SK-N-SH (cell line): ENCODE results near the gene JADE2. TPM values are rescaled to one million over a fixed set of nuclear protein-coding genes. Genes with fewer than 3 reads are reported as not detected.

ENCODE experiments used
- CTCF ChIA-PET: fragments of 300-600, 350-600 bp; formaldehyde crosslinking; extraction: SDS; loops from one replicate; lab custom pipeline; 2021; lab: Yijun Ruan, JAX
- POLR2A ChIA-PET: fragments of 350-600 bp; sonication (Branson Sonifier 250); formaldehyde crosslinking; extraction: SDS; loops from one replicate; lab custom pipeline; 2020; ENCODE audit warnings: antibody characterized with exemption, inconsistent platforms; lab: Yijun Ruan, JAX
- DNase-seq: peaks from one replicate; pipeline ENCODE4 v3.0.0; 2012
- H2AFZ ChIP-seq: fragments of 200-600 bp; sonication (generic); 2 replicates; pipeline ENCODE4 v1.8.1; 2016; ENCODE audit warnings: antibody characterized with exemption, mild to moderate bottlenecking, low read depth
- H3F3A ChIP-seq: fragments of 200-600 bp; sonication (generic); replicated peaks from 2 replicates; pipeline ENCODE3; 2016; ENCODE audit warnings: antibody characterized with exemption, mild to moderate bottlenecking; ENCODE audit not compliant: insufficient read depth
- H3K27ac ChIP-seq, 2 experiments: fragments of 200-500 bp in 1 of 2; fragments of 200-600 bp in 1 of 2; sonication (Bioruptor generic) in 1 of 2; sonication (generic), shearing (Covaris generic) in 1 of 2; 2 replicates each; pipeline versions ENCODE4 v1.5.1 to v1.6.1; 2014 to 2016; ENCODE audit warnings: low read depth in 2 of 2, inconsistent platforms in 1 of 2, low read length in 1 of 2, mild to moderate bottlenecking in 1 of 2, mixed read lengths in 1 of 2
- H3K27me3 ChIP-seq: fragments of 200-600 bp; sonication (generic), shearing (Covaris generic); 2 replicates; pipeline ENCODE4 v1.6.1; 2016; ENCODE audit warnings: mixed run types; ENCODE audit not compliant: insufficient read depth
- H3K36me3 ChIP-seq, 2 experiments: fragments of 200-500 bp in 1 of 2; fragments of 200-600 bp in 1 of 2; sonication (Bioruptor generic) in 1 of 2; sonication (generic) in 1 of 2; replicated peaks in 1 of 2; 2 replicates each; pipeline versions ENCODE3 to v1.5.1; 2014 to 2016; ENCODE audit warnings: low read length in 1 of 2, mild to moderate bottlenecking in 1 of 2; ENCODE audit not compliant: insufficient read depth in 2 of 2, control insufficient read depth in 1 of 2
- H3K4me1 ChIP-seq, 2 experiments: fragments of 200-500 bp in 1 of 2; fragments of 200-600 bp in 1 of 2; sonication (Bioruptor generic) in 1 of 2; sonication (generic), shearing (Covaris generic) in 1 of 2; 2 replicates each; pipeline versions ENCODE4 v1.5.1 to v1.6.1; 2014 to 2016; ENCODE audit warnings: low read depth in 1 of 2, low read length in 1 of 2, mixed run types in 1 of 2; ENCODE audit not compliant: insufficient read depth in 2 of 2, control insufficient read depth in 1 of 2
- H3K4me2 ChIP-seq: fragments of 200-600 bp; sonication (generic), shearing (Covaris generic); 2 replicates; pipeline ENCODE4 v1.6.1; 2017; ENCODE audit warnings: mixed run types
- H3K4me3 ChIP-seq, 2 experiments: fragments of 200-500 bp in 1 of 2; fragments of 200-600 bp in 1 of 2; sonication (Bioruptor generic) in 1 of 2; sonication (generic), shearing (Covaris generic) in 1 of 2; 2 replicates each; pipeline versions ENCODE4 v1.5.1 to v1.8.1; 2014 to 2016; ENCODE audit warnings: low read depth in 2 of 2, inconsistent platforms in 1 of 2, low read length in 1 of 2, mild to moderate bottlenecking in 1 of 2, mixed read lengths in 1 of 2, moderate library complexity in 1 of 2
- H3K79me2 ChIP-seq: fragments of 200-600 bp; sonication (generic); 2 replicates; pipeline ENCODE4 v1.8.1; 2017; ENCODE audit warnings: mild to moderate bottlenecking; ENCODE audit not compliant: insufficient read depth
- H3K9ac ChIP-seq: fragments of 200-600 bp; sonication (generic); 2 replicates; pipeline ENCODE4 v1.6.1; 2017; ENCODE audit warnings: mixed run types
- H3K9me2 ChIP-seq: fragments of 200-600 bp; sonication (generic); 2 replicates; pipeline ENCODE4 v1.6.1; 2017; ENCODE audit warnings: mixed run types
- H3K9me3 ChIP-seq: fragments of 200-600 bp; sonication (generic); 2 replicates; pipeline ENCODE4 v1.6.1; 2017; ENCODE audit warnings: mixed run types, mild to moderate bottlenecking, moderate library complexity
- H4K20me1 ChIP-seq: fragments of 200-600 bp; sonication (generic); 2 replicates; pipeline ENCODE4 v1.6.1; 2017; ENCODE audit warnings: mild to moderate bottlenecking, mixed run types; ENCODE audit not compliant: insufficient read depth
- ELF1 ChIP-seq: IDR thresholded peaks from 2 replicates; pipeline ENCODE4 v1.4.0; 2012
- FOSL2 ChIP-seq: IDR thresholded peaks from 2 replicates; pipeline ENCODE4 v1.4.0; 2012; ENCODE audit warnings: low read depth, mild to moderate bottlenecking, moderate library complexity, borderline replicate concordance
- FOXJ3 ChIP-seq: sonication (generic); formaldehyde crosslinking; IDR thresholded peaks from 2 replicates; pipeline ENCODE4 v1.5.1; 2020; ENCODE audit warnings: mild to moderate bottlenecking, missing genetic modification reagents
- FOXM1 ChIP-seq: IDR thresholded peaks from 2 replicates; pipeline ENCODE4 v1.4.0; 2012; ENCODE audit warnings: low read depth, mild to moderate bottlenecking
- MEF2A ChIP-seq: IDR thresholded peaks from 2 replicates; pipeline ENCODE4 v1.4.0; 2012; ENCODE audit warnings: low read depth, borderline replicate concordance
- NFIC ChIP-seq: IDR thresholded peaks from 2 replicates; pipeline ENCODE4 v1.4.0; 2012; ENCODE audit warnings: borderline replicate concordance
- PBX3 ChIP-seq: IDR thresholded peaks from 2 replicates; pipeline ENCODE4; 2012
- POLR2AphosphoS5 ChIP-seq: IDR thresholded peaks from 2 replicates; pipeline ENCODE4 v1.6.1; 2012; ENCODE audit warnings: low read depth, low read length
- REST ChIP-seq: IDR thresholded peaks from 2 replicates; pipeline ENCODE4 v1.6.1; 2012; ENCODE audit warnings: mild to moderate bottlenecking, low read depth, low read length, moderate library complexity
- RFX5 ChIP-seq: IDR thresholded peaks from 2 replicates; pipeline ENCODE4 v1.6.1; 2012; ENCODE audit warnings: mild to moderate bottlenecking, improper control_type of control experiment, low read length
- RXRA ChIP-seq: IDR thresholded peaks from 2 replicates; pipeline ENCODE4 v1.4.0; 2012; ENCODE audit warnings: low read depth, mild to moderate bottlenecking, borderline replicate concordance
- SMC3 ChIP-seq: IDR thresholded peaks from 2 replicates; pipeline ENCODE4 v1.6.1; 2012; ENCODE audit warnings: low read depth, low read length, improper control_type of control experiment
- TAF1 ChIP-seq: IDR thresholded peaks from 2 replicates; pipeline ENCODE4 v1.6.1; 2012; ENCODE audit warnings: low read depth, mild to moderate bottlenecking, low read length, moderate library complexity, borderline replicate concordance
- TEAD4 ChIP-seq: IDR thresholded peaks from 2 replicates; pipeline ENCODE4 v1.4.0; 2012; ENCODE audit warnings: mild to moderate bottlenecking, borderline replicate concordance; ENCODE audit not compliant: insufficient read depth
- USF1 ChIP-seq: IDR thresholded peaks from 2 replicates; pipeline ENCODE4 v1.4.0; 2012; ENCODE audit warnings: low read depth, borderline replicate concordance
- YY1 ChIP-seq: IDR thresholded peaks from 2 replicates; pipeline ENCODE4 v1.4.0; 2012; ENCODE audit warnings: low read depth, mild to moderate bottlenecking
- ZBTB33 ChIP-seq: IDR thresholded peaks from 2 replicates; pipeline ENCODE4 v1.4.0; 2012; ENCODE audit warnings: low read depth, borderline replicate concordance
- WGBS: methylation state at CpG from one replicate; pipeline ENCODE4 v1.1.6; 2017; ENCODE audit warnings: low lambda C conversion rate; 5-methylcytosine and 5-hydroxymethylcytosine counted together
- polyA plus RNA-seq, 3 experiments: library from polyadenylated mRNA; depleted of rRNA; stranded (reverse); fragments of >200 nt; gene quantifications; 2 replicates each; pipeline ENCODE4 v1.2.3, GENCODE V29; 2012

The JADE2 gene
- polyA plus RNA-seq, 1 of the 3 experiments (the other 2 are of a cell fraction): 25.7 TPM

DNA sequence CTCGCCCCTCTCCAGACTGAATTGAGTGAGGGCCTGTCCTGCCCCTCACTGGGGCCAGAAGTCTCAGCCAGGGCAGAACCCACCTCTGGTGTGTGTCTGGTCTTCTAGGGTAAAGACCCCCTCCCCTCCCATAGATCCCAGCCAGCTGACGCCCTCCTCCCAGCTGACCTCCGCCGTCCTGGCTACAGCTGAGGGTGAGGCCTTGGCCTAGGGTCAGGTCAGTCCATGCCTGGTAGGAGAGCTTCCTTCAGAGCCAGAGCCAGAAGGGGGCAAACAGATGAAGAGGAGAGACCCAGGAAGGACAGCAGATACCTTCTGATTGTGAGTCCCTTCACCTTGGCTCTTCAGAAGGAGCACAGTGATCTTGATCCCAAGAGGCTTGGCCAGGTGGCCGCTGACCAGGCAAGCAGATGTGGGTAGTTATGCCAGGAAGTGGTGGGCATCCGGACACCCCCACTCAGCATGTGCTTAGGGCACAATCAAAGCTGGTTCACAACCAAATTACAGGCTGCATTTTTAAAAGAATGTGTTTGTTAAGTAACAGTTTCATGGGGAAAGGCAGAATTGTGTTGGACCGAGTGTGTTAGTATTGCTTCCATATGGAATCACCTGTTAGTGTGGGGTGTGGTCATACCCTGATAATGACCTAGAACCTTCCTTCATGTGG is 29.9 kb downstream of the JADE2 start:
- CTCF ChIA-PET: interaction anchor here (0.6 to 3.8 kb wide), 9 partner anchors 13 to 252 kb away, joined by 3 to 28 read pairs (median 5); partner anchors contain the start of genes CDKN2AIPNL and JADE2
- H3K4me2 ChIP-seq: peak overlapping the region; percentile 50

More for the DNA sequence above, 29.9 kb downstream of the JADE2 start:
- H3K79me2 ChIP-seq: peaks cover 26% of the 10 kb centered on the region
- TF ChIP-seq RFX5 (no peak), FOXM1 (no peak), MEF2A (no peak), NFIC (no peak), FOXJ3 (CRISPR knock-in tag) (no peak), YY1 (no peak), SMC3 (no peak), TEAD4 (no peak), FOSL2 (no peak), USF1 (no peak), POLR2AphosphoS5 (no peak), RXRA (no peak), REST (no peak), PBX3 (no peak), ZBTB33 (no peak), TAF1 (no peak), ELF1 (no peak)
- H4K20me1 ChIP-seq: peaks cover 6% of the 10 kb centered on the region; the same call in 1 of the 2 replicates
- no peaks in the 10 kb centered on the region for H3K27me3 ChIP-seq
- peaks cover 40% of the 10 kb centered on the region for H3F3A ChIP-seq
- no peaks in the 10 kb centered on the region for H3K9me2 ChIP-seq
- H2AFZ ChIP-seq: no peak overlapping the region
- H3K36me3 ChIP-seq: peaks cover 1 to 10% of the 10 kb centered on the region in 2 experiments
- 82% methylated on average over 6 of the region's 7 CpGs for WGBS
- peak overlapping the region; percentile 26; the same call in 1 of the 2 replicates for H3K9ac ChIP-seq
- DNase-seq: no peak
- peak overlapping the region; percentile 89 to 98 for H3K27ac ChIP-seq
- POLR2A ChIA-PET: interaction anchor here (0.8 to 2.1 kb wide), 10 partner anchors 13 to 184 kb away, joined by 3 to 24 read pairs (median 6); partner anchors contain the start of genes CDKN2AIPNL, JADE2 and UBE2B
- peaks cover 51 to 66% of the 10 kb centered on the region in 2 experiments for H3K4me1 ChIP-seq
- no peaks in the 10 kb centered on the region for H3K9me3 ChIP-seq
- no peak overlapping the region for H3K4me3 ChIP-seq
